GM18870 (cell line): ENCODE data around the gene PRKCE.

ENCODE experiments used
- ATAC-seq: cut with Tn5 transposase; IDR thresholded peaks from one replicate; pipeline ENCODE4 v1.9.1; 2021; ENCODE audit warnings: moderate library complexity; ENCODE audit not compliant: unreplicated experiment

Gene PRKCE

DNA sequence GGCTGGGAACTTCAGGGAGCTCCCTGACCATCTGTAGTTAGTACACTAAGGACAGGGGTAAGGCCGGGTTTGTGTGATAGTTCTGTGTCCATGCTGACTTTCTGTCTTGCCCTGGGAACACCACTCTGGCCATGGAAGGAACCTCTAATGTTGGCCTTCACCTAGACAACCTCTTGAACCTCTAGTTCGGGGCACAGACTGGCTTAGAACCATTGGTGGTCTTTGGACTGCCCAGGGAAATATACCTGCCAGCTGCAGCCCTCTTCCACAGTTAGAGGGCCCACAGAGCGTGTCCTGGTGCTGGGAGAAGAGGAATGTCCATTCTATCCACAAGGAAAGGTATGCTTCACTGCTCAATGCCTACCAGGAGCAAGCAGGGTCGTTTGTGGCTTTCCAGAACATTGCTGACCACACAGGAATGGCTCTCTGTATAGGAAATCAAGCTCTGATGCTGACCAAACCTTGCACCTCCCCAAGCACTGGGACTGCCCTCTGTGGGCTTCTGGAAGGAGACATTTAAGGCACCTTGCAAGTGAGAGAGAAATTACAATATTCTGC, 326.9 kb downstream of the PRKCE start:
- ATAC-seq, result no peak

DNA sequence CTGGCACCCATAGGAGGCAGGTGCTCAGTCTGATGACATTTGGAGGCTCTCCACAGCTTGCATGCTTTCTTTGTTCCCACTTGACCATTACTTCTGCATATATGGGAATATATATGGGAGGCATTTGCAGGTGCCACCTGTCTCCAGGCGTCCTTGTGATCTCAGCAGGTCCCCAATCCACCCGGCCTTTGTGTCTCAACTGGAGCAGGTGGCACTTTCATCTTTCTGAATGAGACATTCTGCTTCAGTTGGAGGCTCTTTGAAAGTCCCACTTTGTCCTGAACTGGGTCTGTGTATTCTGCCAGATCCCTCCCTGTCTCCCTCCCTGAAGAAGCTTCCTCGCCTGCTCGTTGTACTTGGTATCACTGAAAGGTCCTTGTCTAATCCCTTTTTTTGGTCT, 327.6 kb downstream of the PRKCE start:
- ATAC-seq, result no peak

DNA sequence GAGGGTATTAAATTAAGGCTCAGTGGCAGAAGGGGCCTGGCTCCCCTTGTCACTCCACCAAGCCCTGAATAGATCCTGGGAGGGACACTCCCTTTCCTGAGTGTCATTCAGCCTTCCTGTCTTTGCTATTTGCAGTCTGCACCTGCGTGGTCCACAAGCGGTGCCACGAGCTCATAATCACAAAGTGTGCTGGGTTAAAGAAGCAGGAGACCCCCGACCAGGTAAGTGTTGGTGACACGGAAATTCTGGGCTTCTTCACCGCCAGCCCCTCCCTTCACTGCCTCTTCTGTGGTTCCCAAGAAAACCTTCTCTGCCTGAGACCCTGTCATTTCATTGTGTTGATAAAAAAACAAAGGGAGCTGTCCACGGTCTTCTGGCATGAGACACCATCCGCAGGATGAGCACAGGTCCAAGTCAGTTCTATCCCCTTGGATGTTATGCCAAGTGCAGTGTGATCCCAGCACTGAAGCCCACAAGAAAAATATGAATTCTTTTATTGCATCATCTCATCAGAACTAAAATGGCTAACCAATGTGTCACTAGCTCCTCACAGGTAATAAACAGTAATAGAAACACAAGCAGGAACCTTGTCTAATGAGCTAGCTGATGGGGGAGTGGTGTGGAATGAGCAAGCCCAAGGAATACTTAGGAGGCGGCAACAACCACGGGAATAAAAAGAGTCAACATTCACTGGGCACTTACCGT, 328.8 kb downstream of the PRKCE start:
- no peak for ATAC-seq

DNA sequence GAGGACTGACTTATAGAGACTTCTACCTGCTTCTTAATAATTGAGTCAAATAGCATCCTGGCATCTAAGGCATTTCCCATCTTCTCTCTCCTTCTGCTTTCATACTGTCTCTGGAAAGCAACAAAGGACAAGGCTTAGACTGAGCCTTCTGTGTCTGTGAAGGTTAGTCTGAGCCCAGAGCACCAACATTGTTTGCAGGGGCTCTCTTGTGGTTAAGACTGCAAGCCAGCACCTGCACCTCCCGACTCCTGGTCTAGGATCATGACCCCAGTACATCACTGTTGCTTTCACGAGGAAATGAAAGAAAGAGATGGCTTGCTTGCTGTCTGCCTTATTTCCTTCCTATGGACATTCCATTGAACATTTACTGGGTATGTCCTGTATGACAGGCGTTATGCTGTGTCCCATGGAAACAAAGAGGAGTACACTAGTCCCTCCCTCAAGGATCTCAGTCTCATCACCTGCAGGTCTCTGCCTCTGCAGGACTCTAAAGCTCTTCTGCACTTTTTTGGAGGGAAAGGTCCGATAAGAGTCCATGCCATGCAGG, 330.0 kb downstream of the PRKCE start:
- ATAC-seq, result no peak

DNA sequence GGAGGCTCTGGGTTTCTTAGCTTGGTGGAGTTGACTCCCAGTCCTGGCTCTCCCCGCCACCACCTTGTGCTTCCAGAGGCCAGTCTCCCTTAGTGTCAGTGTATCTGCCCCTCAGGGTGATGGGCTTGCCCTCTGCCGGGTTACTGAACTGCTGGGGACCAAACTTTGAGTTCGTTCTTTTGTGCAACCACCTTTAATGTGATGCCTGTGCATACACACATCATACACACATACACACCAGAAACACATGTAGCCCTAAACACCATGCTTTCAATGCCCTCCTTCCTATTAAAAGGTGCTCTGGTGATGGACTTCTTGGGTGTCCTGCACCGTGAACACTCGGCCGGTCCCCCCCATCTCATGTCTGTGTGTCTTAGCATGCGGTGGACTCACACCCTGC, 330.6 kb downstream of the PRKCE start:
- no peak for ATAC-seq

DNA sequence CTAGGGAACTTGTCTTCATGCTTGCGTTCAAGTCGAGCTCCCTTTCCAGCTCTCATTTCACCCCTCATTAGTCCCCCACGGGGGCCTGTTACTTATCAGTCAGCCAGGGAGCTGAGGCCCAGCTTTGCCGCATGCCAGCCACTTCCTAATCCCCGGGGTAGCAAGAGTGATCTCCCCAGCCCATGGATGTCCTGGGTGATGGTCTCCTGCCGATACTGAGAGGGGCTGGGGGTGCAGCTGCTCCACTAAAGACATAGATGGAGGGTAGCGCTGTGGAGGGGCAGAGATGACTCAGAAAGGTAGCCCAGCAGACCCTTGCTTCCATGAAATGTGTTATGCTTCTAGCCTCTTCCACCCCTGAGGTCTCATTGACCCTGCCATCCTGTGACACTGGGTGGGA, 331.7 kb downstream of the PRKCE start:
- ATAC-seq, result no peak

DNA sequence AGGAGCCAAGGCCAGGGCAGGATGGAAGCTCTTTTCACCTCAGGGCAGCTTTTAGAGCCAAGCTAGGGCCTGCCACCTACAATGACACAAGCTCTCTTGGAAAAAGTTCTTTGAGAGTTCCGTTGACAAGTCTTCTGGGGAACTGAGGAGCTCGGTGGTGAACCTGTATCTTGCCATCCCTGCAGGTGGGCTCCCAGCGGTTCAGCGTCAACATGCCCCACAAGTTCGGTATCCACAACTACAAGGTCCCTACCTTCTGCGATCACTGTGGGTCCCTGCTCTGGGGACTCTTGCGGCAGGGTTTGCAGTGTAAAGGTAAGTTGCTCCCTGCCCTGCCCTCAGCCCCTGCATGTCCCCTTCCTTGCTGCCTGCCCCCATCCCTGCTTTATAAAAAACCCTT, 332.9 kb downstream of the PRKCE start:
- no peak for ATAC-seq

DNA sequence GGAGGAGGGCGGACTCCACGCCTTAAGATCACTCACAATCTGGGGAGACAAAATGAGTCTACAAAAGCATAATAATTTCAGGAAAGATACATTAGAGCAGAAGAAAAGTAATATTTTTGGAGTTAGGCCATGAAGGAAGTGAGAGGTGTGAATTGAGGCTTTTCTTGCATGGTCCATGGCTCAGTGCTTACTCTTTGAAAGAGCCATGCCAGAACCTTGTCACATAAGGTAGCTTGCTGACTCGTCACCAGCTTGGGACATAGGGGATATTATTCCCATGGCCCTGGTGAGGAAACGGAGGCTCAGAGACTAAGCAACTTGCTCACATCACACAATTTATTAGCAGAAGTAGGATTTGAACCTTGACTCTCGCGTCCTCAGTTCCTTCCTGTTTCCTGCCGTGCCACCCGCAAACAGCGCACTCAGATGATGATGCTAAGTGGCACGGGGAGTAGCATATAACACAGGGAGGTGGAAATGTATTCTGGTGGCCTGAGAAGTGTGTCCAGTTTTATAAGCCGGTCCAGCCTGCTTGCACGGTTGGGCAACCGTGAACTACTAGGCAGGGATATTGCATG, 333.5 kb downstream of the PRKCE start:
- ATAC-seq, result no peak

DNA sequence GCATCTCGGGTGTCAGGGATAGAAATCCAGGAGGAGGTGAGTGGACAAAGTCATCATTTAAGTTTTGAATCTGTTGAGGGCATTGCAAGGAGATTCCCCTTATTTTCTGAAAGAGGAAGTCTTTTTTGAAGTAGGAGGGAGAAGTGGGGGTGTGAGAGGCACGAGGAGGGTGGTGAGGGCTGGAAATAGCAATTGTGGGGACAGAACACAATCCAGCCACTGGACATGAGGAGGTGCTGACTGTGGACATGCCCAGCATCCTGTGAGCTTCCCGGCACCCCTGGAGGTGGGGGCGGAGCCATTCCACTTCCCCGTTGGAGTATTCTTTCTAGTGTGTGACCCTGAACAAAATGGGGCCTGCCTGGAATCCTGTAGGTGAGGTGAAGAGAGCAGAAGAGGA, 335.0 kb downstream of the PRKCE start:
- ATAC-seq, result no peak

DNA sequence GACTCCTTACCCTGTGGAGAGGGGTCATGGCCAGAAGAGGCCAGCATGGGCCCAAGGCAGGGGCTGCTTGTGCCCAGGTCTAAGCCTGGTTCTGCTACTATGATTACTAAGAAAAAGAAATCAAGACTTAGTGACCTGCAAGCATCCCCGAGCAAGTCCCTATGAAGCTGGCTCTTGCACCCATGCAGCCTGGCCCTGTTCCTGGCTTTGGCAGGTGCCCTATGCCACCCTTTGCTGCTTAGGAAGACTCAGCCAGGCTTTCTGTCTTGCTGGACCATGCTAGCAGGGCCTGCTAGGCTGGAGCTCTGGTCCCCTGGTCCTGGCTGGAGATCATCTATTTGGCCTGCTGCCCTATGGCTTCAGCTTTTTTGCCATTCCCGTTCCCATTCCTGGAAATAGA, 336.4 kb downstream of the PRKCE start:
- no peak for ATAC-seq

DNA sequence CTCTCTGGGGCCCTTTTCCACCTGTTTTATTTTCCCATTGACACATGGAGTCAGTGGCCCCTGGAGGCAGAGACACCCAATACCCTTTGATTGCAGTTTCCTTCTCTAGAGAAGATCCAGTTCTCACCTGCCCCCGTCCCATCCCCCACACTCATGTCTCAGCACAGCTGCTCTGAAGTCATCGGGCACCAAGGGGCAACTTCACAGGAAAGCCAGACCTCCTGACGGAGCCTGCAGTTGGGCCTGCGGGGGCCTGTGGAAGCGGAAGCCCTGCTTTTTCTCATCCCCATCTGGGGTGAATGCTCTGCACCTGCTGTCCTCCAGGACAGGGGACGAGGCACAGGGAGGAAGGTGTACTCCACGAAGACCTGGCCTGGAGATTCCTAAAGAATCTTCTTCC, 337.4 kb downstream of the PRKCE start:
- ATAC-seq, result no peak

DNA sequence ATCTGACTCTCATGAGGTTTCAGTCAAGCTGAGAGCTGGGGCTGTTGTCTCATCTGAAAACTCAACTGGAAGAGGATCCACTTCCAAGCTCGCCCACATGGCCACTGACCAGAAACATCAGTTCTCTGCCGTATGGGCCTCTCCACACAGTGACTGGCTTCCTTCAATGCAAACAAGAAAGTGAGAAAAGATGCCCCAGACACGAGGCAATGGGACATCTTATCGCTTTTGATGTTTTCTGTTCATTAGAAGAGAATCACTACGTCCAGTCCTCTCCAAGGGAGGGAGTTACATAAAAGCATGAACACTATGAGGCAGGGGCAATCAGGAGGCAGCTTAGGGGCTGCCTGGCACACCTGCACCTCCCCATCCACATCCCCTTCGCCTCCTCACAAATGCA, 338.7 kb downstream of the PRKCE start:
- no peak for ATAC-seq

DNA sequence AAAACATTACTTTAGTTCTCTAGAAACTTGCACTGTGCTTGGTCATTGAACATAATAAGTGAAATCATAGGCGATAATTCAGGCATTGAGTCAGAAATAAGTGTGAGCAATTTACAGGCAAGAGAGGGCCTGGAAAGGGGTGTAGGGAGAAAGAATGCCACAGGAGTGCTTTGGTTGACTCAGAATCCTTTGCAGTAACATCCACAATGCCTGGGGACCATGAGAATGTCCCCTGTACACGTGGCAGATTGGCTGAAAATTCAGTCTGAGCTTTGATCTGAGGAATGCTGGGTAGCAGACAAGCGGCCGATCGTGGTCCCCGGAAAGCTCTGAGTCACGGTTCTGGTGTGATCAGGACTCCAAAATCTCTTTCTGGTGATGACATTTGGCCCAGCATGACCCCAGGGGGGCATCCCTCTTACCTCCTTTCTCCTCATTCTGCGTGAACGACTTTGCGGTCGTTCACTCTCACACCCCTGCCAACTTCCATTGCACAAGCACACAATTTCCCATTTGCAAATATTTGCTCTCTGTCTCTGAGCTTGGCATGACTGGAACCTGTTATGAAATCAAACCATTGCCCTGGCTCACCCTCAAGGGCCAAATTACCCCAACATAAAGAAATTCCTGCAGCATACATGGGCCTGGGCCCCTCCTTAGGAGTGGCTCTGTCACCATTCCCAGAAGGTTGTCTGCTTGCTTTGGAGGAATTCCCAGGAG, 340.7 kb downstream of the PRKCE start:
- no peak for ATAC-seq

DNA sequence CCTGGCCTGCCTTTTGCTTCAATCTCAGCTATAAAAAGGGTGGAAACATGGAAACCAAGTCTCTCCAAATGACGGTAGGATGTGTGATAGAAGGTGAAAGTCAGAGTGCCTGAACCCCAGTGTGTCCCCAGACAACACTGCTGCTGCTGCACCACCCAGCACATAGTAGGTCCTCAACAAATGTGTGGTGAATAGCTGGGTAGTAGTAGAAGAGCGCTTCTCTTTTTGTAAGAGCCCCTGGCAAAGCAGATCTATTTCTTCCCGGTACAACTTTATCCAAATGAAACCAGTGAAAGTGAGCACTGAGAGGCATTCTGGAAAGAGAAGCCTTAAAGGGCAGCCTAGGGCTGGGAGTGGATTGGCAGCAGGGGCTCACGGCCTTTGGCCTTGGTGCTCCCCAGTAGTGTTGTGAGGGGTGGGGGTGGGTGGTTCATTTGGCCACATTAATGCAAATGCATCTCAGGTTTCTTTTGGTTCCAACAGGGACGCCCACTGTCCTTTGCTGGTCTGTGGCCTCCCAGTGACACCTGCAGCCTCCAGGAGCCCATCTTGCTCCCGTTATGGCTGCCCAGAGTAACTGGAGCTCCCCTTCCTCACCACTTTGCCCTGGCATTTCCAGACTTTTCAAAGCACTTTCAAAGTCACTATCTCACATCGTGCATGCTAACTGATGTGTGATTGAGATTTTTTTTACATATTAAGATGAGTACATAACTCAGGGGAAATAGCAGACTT, 341.4 kb downstream of the PRKCE start:
- no peak for ATAC-seq

DNA sequence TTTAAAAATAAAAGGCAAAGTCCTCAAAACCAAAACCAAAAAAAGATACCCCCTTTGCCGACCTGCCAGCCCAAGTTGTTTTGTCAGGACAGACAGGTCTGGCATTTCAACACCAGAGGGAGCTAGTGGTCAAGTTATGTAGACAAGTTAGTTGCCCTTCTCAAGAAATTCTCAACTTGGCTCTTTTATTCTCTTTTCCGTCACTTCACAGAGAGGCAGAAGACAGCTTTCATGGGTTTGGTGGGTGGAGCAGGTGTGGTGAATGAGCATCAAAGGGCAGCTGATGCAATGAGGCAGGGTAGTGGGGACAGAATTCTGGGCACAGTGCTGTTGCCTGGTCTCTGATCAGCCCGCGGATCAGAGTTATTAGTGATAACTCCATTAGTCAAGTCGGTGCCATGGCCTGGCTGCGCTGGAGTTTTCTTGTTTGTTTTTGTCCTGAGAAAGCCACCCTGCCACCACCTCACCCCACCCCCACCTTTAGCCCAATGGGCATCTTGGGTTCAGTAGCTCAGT, 342.1 kb downstream of the PRKCE start:
- ATAC-seq, result no peak

DNA sequence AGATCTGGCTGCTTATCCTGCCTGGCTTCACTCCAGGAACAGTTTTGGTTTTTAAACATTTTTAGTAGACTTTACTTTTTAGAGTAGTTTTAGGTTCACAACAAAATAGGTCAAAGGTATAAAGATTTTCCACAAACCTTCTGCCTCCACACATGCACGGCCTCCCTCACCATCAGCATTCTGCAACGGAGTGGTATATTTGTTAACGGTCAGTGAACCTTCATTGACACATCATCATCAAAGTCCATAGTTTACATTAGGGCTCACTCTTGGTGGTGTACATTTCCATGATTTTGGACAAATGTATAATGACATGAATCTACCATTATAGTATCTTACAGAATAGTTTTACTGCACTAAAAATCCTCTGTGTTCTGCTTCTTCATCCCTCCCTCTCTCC, 342.6 kb downstream of the PRKCE start:
- no peak for ATAC-seq

DNA sequence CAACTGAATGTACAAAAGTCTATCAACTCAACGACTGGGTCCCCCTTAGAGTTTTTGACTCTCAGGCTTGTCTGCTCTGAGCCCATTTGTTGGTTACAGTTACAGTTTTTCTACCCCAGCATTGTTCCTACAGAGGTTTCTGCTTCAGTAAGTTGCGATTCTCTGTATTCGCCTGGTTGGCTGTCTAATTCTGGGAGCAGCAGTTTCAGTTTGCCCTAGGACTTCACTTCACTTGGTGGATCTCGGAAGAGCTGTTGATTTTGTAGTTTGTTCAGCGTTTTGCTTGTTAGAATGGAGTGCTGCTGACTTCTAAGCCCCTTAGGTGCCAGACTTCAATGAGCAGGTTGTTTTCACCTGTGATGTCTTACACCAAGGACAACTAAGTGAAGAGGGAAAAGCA, 349.2 kb downstream of the PRKCE start:
- no peak for ATAC-seq

DNA sequence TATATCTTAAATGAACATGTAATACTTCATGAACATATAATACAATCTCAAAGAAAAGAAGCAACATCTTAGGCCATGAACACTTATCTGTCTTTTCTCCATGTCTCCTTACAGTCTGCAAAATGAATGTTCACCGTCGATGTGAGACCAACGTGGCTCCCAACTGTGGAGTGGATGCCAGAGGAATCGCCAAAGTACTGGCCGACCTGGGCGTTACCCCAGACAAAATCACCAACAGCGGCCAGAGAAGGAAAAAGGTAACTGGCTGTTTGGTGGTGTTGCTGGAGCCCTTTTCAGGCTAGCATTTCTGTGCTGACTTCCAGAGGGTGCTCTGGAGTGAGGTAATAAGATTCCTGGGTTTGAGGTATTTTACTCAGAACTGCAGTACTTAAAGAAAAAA, 349.8 kb downstream of the PRKCE start:
- no peak for ATAC-seq

DNA sequence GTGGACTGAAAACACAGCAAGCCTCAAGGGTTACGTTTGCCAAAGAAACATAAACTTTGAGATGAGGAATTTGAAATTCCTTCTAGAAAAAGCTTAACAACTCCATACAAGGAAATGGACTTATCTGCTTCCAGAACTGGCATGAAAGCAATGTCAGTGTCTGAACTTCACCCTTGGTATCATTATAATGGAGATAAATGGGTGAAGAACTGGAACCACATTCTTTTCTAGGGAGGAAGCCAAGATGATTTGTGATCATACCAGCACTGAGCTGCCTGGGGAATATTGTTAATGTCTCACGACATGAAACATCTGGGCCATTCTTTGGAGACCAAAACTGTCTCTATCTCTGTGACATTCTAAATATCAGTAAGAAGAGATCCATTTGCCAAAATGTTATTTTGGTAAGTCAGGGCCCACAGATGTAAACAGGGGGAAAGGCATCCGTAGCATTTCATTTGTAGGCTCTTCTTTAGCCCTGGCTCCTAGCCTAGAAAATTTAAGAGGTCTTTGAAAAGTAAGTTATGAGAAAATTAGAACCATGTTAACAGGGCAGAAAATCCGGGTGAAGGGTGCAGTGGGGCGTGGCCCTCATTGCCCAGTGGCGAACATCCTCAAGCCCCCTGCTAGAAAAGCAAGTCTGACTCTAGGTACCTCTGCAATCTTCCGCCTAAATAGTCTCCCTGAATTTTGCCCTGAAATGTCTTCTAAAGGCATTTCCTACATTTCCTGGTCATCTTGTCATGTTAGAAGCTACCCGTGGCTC, 350.4 kb downstream of the PRKCE start:
- no peak for ATAC-seq

DNA sequence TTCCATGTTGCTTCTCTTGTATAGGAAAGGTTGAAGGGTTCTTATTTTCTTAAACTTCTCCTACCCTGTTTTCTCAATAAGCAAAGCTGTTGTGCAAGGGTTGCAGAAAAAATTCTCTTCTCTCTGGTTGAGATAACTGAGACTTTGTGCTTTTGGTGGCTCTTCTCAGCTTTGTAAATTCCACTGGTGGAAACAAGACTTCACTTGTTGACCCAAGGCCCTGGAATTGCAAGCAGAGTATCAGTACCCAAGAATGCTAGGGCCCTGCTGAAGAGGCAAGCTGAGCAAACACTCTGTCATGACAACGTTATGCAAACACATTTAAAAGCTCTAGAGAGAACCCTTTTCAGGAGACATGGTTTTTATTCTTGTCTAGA, 351.0 kb downstream of the PRKCE start:
- ATAC-seq, result no peak
